HepG2 (cell line): ENCODE measurements around the gene PIRT. TPM values are rescaled to one million over a fixed set of nuclear protein-coding genes. Genes with fewer than 3 reads are reported as not detected.
A peak's percentile ranks its signal among the peaks of the same experiment; 100 is the strongest.

Experiments used
- ATAC-seq: fragments of 200-7000 bp; cut with Tn5 transposase; 3 replicates; pipeline ENCODE4 v1.9.1; 2020; ENCODE audit warnings: mild to moderate bottlenecking, moderate library complexity
- BruUV-seq: library from RNA; stranded (reverse); fragments of 400-500 nt; replicated peaks from 2 replicates; lab custom pipeline; 2021; lab: Mats Ljungman, UMichigan
- CTCF ChIA-PET: fragments of 300-600 bp; formaldehyde crosslinking; extraction: SDS; loops from one replicate; lab custom pipeline; 2021; ENCODE audit warnings: low total read pairs, inconsistent platforms, low intra/inter-chr PET ratio; lab: Yijun Ruan, JAX
- POLR2A ChIA-PET: fragments of 350-600 bp; sonication (Branson Sonifier 250); formaldehyde crosslinking; loops from one replicate; lab custom pipeline; 2020; ENCODE audit warnings: antibody characterized with exemption, inconsistent platforms; lab: Yijun Ruan, JAX
- DNase-seq: peaks from one replicate; pipeline ENCODE4 v3.0.0-alpha.2; 2015; ENCODE audit warnings: low spot score
- FAIRE-seq: peaks from 3 replicates; lab custom pipeline; 2011; peaks lifted over from hg19 to GRCh38; lab: Jason Lieb, UNC
- H2AFZ ChIP-seq: one replicate; pipeline ENCODE4 v1.6.1; 2011; ENCODE audit warnings: low read length, inconsistent platforms
- H3K27ac ChIP-seq: fragments of 300-600 bp; 3 replicates; pipeline ENCODE4 v1.8.0; 2011; ENCODE audit warnings: mixed run types, mild to moderate bottlenecking, mixed read lengths, low read length, inconsistent platforms; ENCODE audit not compliant: insufficient read depth; ENCODE audit errors: extremely low read length
- H3K27me3 ChIP-seq, 2 experiments: fragments of 200-600 bp in 1 of 2; 2 replicates in 1 of 2; 3 replicates in 1 of 2; pipeline versions ENCODE4 v1.6.0 to v1.8.0; 2011; ENCODE audit warnings: low read length in 2 of 2, mild to moderate bottlenecking in 2 of 2, moderate library complexity in 2 of 2, inconsistent platforms in 1 of 2; ENCODE audit not compliant: insufficient read depth in 2 of 2, control insufficient read depth in 1 of 2
- H3K36me3 ChIP-seq, 2 experiments: fragments of 200-600 bp in 1 of 2; replicated peaks in 1 of 2; 2 replicates in 1 of 2; 3 replicates in 1 of 2; pipeline versions ENCODE4 v1.5.1 to v1.8.0; 2011; ENCODE audit warnings: low read length in 2 of 2, inconsistent platforms in 1 of 2; ENCODE audit not compliant: insufficient read depth in 2 of 2, control insufficient read depth in 1 of 2
- H3K4me1 ChIP-seq: 2 replicates; pipeline ENCODE4 v1.5.1; 2012; ENCODE audit warnings: low read length, inconsistent platforms; ENCODE audit not compliant: insufficient read depth
- H3K4me2 ChIP-seq: 2 replicates; pipeline ENCODE4 v1.6.0; 2011; ENCODE audit warnings: low read depth, low read length, inconsistent platforms
- H3K4me3 ChIP-seq, 3 experiments: fragments of 200-600 bp in 1 of 3; sonication (generic), shearing (Covaris generic) in 1 of 3; replicated peaks in 1 of 3; 2 replicates each; pipeline ENCODE4 v1.5.1; 2011 to 2016; ENCODE audit warnings: low read length in 3 of 3, inconsistent platforms in 2 of 3, low read depth in 2 of 3, mild to moderate bottlenecking in 2 of 3, control low read depth in 1 of 3, mixed read lengths in 1 of 3; ENCODE audit not compliant: insufficient read depth in 1 of 3
- H3K79me2 ChIP-seq: one replicate; pipeline ENCODE4 v1.6.1; 2011; ENCODE audit warnings: low read length, inconsistent platforms; ENCODE audit not compliant: insufficient read depth
- H3K9ac ChIP-seq: 2 replicates; pipeline ENCODE4 v1.6.0; 2011; ENCODE audit warnings: mild to moderate bottlenecking, low read depth, low read length, inconsistent platforms; ENCODE audit not compliant: insufficient read depth
- H3K9me3 ChIP-seq: 2 replicates; pipeline ENCODE4 v1.5.1; 2012; ENCODE audit warnings: mild to moderate bottlenecking, low read length
- H4K20me1 ChIP-seq: 2 replicates; pipeline ENCODE4 v1.6.0; 2011; ENCODE audit warnings: inconsistent platforms, mild to moderate bottlenecking, low read length, moderate library complexity; ENCODE audit not compliant: insufficient read depth
- DNMT1 ChIP-seq: sonication (generic); formaldehyde crosslinking; IDR thresholded peaks from 2 replicates; pipeline ENCODE4 v1.5.1; 2020; ENCODE audit warnings: mild to moderate bottlenecking, missing genetic modification reagents
- JUN ChIP-seq: sonication (generic); formaldehyde crosslinking; IDR thresholded peaks from 2 replicates; pipeline ENCODE4 v1.4.0; 2020; ENCODE audit warnings: mild to moderate bottlenecking, missing genetic modification reagents
- MAFF ChIP-seq: IDR thresholded peaks from 2 replicates; pipeline ENCODE4 v1.6.1; 2011; ENCODE audit warnings: low read depth, low read length, improper control_type of control experiment
- MAFK ChIP-seq, 2 experiments: IDR thresholded peaks in 1 of 2; conservative IDR thresholded peaks in 1 of 2; 2 replicates each; pipeline ENCODE4 v1.6.1; 2011; ENCODE audit warnings: improper control_type of control experiment in 2 of 2, low read length in 2 of 2
- MTF2 ChIP-seq: sonication (generic); formaldehyde crosslinking; IDR thresholded peaks from 2 replicates; pipeline ENCODE4 v1.5.0; 2020; ENCODE audit warnings: missing genetic modification reagents, borderline replicate concordance
- RXRB ChIP-seq: IDR thresholded peaks from 2 replicates; pipeline ENCODE4 v1.6.1; 2016; ENCODE audit warnings: borderline replicate concordance, missing genetic modification reagents, missing compliant biosample characterization
- WGBS: methylation state at CpG from one replicate; pipeline ENCODE4 v1.1.6; 2017; ENCODE audit warnings: low lambda C conversion rate; 5-methylcytosine and 5-hydroxymethylcytosine counted together
- in situ Hi-C: cut with HindIII; loops from 2 replicates; pipeline ENCODE4 v1.10.0; 2017; ENCODE audit warnings: low pct_unique_long_range_greater_than_20kb; ENCODE audit not compliant: extremely low pct_ligation_motif_present
- intact Hi-C: fragments of 100-400 bp; cut with micrococcal nuclease; formaldehyde crosslinking; loops from one replicate; pipeline ENCODE4 v1.10.0; 2022; ENCODE audit not compliant: unreplicated experiment
- polyA plus RNA-seq, 8 experiments: library from polyadenylated mRNA; depleted of rRNA in 3 of 8; stranded (reverse) in 7 of 8; unstranded in 1 of 8; fragments of >200 nt; fragmentation: Illumina TruSeq in 4 of 8; extraction: Trizol in 4 of 8; gene quantifications; 2 replicates each; pipeline versions ENCODE4 v1.2.1 to v1.2.3, GENCODE V29; 2011 to 2016; ENCODE audit warnings: low read depth in 4 of 8, missing spikeins in 1 of 8, mixed read lengths in 1 of 8; ENCODE audit not compliant: insufficient read depth in 1 of 8
- total RNA-seq, 5 experiments: library from RNA; depleted of rRNA; stranded (reverse); fragments of >200 nt; fragmentation: Illumina TruSeq; extraction: Trizol; gene quantifications; 2 replicates each; pipeline ENCODE4 v1.2.3, GENCODE V29; 2016; ENCODE audit warnings: low read depth in 1 of 5
- TF ChIP-seq, protein P1 (sequence below): sonication (generic); formaldehyde crosslinking; IDR thresholded peaks from 2 replicates; pipeline ENCODE4 v1.5.0; 2020; ENCODE audit warnings: mild to moderate bottlenecking, missing genetic modification reagents, borderline replicate concordance
- TF ChIP-seq, protein P2 (sequence below): IDR thresholded peaks from 2 replicates; pipeline ENCODE4 v1.6.1; 2016; ENCODE audit warnings: low read depth

The PIRT gene
- total and polyA plus RNA-seq, 2 of the 13 experiments (the other 11 are each of a cell fraction or from before 2014, with no cell fraction given), result not detected

DNA sequence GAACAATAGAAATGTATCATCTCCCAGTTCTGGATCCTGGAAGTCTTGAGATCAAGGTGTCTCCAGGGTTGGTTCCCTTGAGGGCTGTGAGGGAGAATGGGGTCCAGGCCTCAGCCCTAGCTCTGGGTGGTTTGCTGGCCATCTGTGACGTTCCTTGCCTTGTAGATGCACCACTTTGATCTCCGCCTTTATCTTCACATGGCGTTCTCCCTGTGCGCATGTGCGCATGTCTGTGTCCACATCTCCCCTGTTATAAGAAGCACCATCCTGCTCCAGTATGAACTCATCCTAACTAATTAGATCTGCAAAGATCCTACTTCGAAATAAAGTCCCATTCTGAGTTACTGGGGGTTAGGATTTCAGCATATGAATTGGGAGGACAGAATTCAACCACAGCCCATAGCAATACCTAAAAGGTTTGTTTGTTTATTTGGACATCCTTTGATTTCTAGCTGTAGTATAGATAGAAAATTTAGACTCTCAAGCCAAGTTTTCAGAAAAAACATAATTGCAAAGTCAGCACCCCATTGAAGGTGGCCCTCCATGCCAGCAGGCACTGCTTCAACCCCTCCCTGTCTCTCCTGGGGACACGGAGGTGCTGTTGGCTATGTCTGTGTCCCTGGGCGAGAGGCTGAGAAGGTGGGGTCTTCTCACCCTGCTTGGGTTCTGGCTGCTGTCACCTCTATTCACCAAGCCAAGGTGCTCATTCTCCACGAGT is 31.2 kb downstream of the PIRT start:
- no peak for FAIRE-seq
- intact Hi-C loops, result no loop called here
- no peak overlapping the region for H2AFZ ChIP-seq
- no peak for ATAC-seq
- H3K36me3 ChIP-seq, result no peaks in the 10 kb centered on the region
- no peak overlapping the region for H3K4me2 ChIP-seq
- 0 out of 2 replicates have a peak, but pooled peaks have one; percentile 5 for TF ChIP-seq MAFF
- peak; percentile 2 to 58; a peak in 2 of 4 replicates for TF ChIP-seq MAFK (conservative IDR thresholded peaks at IDR 0.05 in 1 of 2, IDR thresholded peaks at IDR 0.05 in 1 of 2; ENCODE audit: low read length in 2 of 2)
- no peak for TF ChIP-seq MTF2 (CRISPR knock-in tag)
- H3K27me3 ChIP-seq, result no peaks in the 10 kb centered on the region
- H3K27ac ChIP-seq, result no peak overlapping the region
- ChIA-PET POLR2A (no interaction called here), CTCF (no interaction called here)
- WGBS, result 32% methylated on average over 9 of the region's 9 CpGs
- H3K4me3 ChIP-seq, result no peak overlapping the region
- BruUV-seq, result no TSS peak
- H3K9ac ChIP-seq, result no peak overlapping the region
- no peaks in the 10 kb centered on the region for H3K9me3 ChIP-seq
- no peaks in the 10 kb centered on the region for H4K20me1 ChIP-seq
- in situ Hi-C loops, result no loop called here
- H3K79me2 ChIP-seq, result no peaks in the 10 kb centered on the region
- no peaks in the 10 kb centered on the region for H3K4me1 ChIP-seq
- DNase-seq, result no peak

DNA sequence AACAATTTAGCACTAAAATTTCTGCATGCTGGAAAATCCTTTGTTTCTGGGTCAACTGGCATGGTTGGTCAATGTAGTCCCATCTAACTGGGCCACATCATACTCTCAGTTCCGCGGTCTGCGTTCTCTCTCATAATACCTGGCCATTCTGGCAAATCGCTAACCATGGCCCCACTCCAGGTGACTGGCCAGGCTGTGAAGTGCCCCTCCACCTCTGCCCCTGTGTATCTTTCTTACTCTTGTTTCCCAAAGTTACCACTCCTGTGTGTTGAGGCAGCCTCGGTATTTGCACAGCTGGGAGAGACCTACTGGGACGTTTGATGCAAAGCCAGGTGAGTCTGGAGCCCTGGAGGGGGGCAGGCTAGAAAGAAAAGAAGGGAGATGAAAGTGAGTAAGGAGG is 32.0 kb downstream of the PIRT start:
- Histone ChIP-seq H3K4me1 (no peaks in the 10 kb centered on the region), H3K27ac (no peak overlapping the region), H3K4me3 (no peak overlapping the region), H3K27me3 (no peaks in the 10 kb centered on the region), H3K4me2 (no peak overlapping the region), H3K9me3 (no peaks in the 10 kb centered on the region), H3K9ac (no peak overlapping the region), H3K79me2 (no peaks in the 10 kb centered on the region), H2AFZ (no peak overlapping the region), H3K36me3 (no peaks in the 10 kb centered on the region), H4K20me1 (no peaks in the 10 kb centered on the region)
- in situ Hi-C loops, result no loop called here
- no peak for FAIRE-seq
- no peak for ATAC-seq
- WGBS, result 45% methylated on average over 6 of the region's 6 CpGs
- no peak for DNase-seq
- ChIA-PET CTCF (no interaction called here), POLR2A (no interaction called here)
- no TSS peak for BruUV-seq
- intact Hi-C loops, result no loop called here
- TF ChIP-seq DNMT1 (no peak), JUN (no peak), RXRB (CRISPR knock-in tag) (no peak)
- TF ChIP-seq, protein P1, sequence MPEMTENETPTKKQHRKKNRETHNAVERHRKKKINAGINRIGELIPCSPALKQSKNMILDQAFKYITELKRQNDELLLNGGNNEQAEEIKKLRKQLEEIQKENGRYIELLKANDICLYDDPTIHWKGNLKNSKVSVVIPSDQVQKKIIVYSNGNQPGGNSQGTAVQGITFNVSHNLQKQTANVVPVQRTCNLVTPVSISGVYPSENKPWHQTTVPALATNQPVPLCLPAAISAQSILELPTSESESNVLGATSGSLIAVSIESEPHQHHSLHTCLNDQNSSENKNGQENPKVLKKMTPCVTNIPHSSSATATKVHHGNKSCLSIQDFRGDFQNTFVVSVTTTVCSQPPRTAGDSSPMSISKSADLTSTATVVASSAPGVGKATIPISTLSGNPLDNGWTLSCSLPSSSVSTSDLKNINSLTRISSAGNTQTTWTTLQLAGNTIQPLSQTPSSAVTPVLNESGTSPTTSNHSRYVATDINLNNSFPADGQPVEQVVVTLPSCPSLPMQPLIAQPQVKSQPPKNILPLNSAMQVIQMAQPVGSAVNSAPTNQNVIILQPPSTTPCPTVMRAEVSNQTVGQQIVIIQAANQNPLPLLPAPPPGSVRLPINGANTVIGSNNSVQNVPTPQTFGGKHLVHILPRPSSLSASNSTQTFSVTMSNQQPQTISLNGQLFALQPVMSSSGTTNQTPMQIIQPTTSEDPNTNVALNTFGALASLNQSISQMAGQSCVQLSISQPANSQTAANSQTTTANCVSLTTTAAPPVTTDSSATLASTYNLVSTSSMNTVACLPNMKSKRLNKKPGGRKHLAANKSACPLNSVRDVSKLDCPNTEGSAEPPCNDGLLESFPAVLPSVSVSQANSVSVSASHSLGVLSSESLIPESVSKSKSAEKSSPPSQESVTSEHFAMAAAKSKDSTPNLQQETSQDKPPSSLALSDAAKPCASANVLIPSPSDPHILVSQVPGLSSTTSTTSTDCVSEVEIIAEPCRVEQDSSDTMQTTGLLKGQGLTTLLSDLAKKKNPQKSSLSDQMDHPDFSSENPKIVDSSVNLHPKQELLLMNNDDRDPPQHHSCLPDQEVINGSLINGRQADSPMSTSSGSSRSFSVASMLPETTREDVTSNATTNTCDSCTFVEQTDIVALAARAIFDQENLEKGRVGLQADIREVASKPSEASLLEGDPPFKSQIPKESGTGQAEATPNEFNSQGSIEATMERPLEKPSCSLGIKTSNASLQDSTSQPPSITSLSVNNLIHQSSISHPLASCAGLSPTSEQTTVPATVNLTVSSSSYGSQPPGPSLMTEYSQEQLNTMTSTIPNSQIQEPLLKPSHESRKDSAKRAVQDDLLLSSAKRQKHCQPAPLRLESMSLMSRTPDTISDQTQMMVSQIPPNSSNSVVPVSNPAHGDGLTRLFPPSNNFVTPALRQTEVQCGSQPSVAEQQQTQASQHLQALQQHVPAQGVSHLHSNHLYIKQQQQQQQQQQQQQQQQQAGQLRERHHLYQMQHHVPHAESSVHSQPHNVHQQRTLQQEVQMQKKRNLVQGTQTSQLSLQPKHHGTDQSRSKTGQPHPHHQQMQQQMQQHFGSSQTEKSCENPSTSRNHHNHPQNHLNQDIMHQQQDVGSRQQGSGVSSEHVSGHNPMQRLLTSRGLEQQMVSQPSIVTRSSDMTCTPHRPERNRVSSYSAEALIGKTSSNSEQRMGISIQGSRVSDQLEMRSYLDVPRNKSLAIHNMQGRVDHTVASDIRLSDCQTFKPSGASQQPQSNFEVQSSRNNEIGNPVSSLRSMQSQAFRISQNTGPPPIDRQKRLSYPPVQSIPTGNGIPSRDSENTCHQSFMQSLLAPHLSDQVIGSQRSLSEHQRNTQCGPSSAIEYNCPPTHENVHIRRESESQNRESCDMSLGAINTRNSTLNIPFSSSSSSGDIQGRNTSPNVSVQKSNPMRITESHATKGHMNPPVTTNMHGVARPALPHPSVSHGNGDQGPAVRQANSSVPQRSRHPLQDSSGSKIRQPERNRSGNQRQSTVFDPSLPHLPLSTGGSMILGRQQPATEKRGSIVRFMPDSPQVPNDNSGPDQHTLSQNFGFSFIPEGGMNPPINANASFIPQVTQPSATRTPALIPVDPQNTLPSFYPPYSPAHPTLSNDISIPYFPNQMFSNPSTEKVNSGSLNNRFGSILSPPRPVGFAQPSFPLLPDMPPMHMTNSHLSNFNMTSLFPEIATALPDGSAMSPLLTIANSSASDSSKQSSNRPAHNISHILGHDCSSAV, result no peak
- TF ChIP-seq, protein P2, sequence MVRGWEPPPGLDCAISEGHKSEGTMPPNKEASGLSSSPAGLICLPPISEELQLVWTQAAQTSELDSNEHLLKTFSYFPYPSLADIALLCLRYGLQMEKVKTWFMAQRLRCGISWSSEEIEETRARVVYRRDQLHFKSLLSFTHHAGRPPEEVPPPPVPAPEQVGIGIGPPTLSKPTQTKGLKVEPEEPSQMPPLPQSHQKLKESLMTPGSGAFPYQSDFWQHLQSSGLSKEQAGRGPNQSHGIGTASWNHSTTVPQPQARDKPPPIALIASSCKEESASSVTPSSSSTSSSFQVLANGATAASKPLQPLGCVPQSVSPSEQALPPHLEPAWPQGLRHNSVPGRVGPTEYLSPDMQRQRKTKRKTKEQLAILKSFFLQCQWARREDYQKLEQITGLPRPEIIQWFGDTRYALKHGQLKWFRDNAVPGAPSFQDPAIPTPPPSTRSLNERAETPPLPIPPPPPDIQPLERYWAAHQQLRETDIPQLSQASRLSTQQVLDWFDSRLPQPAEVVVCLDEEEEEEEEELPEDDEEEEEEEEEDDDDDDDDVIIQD (CRISPR knock-in tag), result no peak
